HEK293 (cell line): ENCODE results near the gene CCL28.

ENCODE experiments used
- BCL6B ChIP-seq: fragments of 450-650 bp; formaldehyde crosslinking; IDR thresholded peaks from 2 replicates; pipeline ENCODE4 v1.5.1; 2017; ENCODE audit warnings: missing biosample characterization, missing genetic modification characterization
- GFI1B ChIP-seq: fragments of 450-650 bp; formaldehyde crosslinking; IDR thresholded peaks from 2 replicates; pipeline ENCODE4 v1.5.1; 2016; ENCODE audit warnings: missing biosample characterization, missing genetic modification characterization
- GLI2 ChIP-seq: fragments of 450-650 bp; formaldehyde crosslinking; IDR thresholded peaks from 2 replicates; pipeline ENCODE4; 2017; ENCODE audit warnings: missing biosample characterization, missing genetic modification characterization, low read depth, borderline replicate concordance
- MZF1 ChIP-seq: fragments of 450-650 bp; formaldehyde crosslinking; IDR thresholded peaks from 2 replicates; pipeline ENCODE4 v1.5.1; 2017; ENCODE audit warnings: missing biosample characterization, missing genetic modification characterization, borderline replicate concordance
- PBX3 ChIP-seq: sonication (generic); formaldehyde crosslinking; IDR thresholded peaks from 2 replicates; pipeline ENCODE4 v1.8.1; 2022; ENCODE audit warnings: mild to moderate bottlenecking, moderate library complexity, missing genetic modification reagents
- PRDM1 ChIP-seq: fragments of 450-650 bp; formaldehyde crosslinking; IDR thresholded peaks from 2 replicates; pipeline ENCODE4; 2016; ENCODE audit warnings: missing biosample characterization, missing genetic modification characterization
- PRDM6 ChIP-seq: fragments of 450-650 bp; formaldehyde crosslinking; IDR thresholded peaks from 2 replicates; pipeline ENCODE4 v1.5.1; 2017; ENCODE audit warnings: missing biosample characterization, missing genetic modification characterization
- SETDB1 ChIP-seq: IDR thresholded peaks from one replicate; pipeline ENCODE4 v1.6.1; 2017; ENCODE audit warnings: mild to moderate bottlenecking, low read length, moderate library complexity, mixed read lengths; ENCODE audit not compliant: insufficient read length
- SP7 ChIP-seq: fragments of 450-650 bp; formaldehyde crosslinking; IDR thresholded peaks from 2 replicates; pipeline ENCODE4 v1.5.1; 2016; ENCODE audit warnings: missing biosample characterization, missing genetic modification characterization
- TSHZ1 ChIP-seq: fragments of 450-650 bp; formaldehyde crosslinking; IDR thresholded peaks from 2 replicates; pipeline ENCODE4 v1.5.1; 2016; ENCODE audit warnings: missing biosample characterization, missing genetic modification characterization, borderline replicate concordance
- WT1 ChIP-seq: fragments of 450-650 bp; formaldehyde crosslinking; IDR thresholded peaks from 2 replicates; pipeline ENCODE4 v1.5.1; 2016; ENCODE audit warnings: missing biosample characterization, missing genetic modification characterization
- ZBTB20 ChIP-seq: fragments of 450-650 bp; formaldehyde crosslinking; IDR thresholded peaks from 2 replicates; pipeline ENCODE4 v1.5.1; 2016; ENCODE audit warnings: missing biosample characterization, missing genetic modification characterization
- ZBTB48 ChIP-seq: fragments of 450-650 bp; formaldehyde crosslinking; IDR thresholded peaks from 2 replicates; pipeline ENCODE4 v1.5.1; 2016; ENCODE audit warnings: missing biosample characterization, missing genetic modification characterization
- ZBTB8A ChIP-seq: fragments of 450-650 bp; formaldehyde crosslinking; IDR thresholded peaks from 2 replicates; pipeline ENCODE4 v1.5.1; 2016; ENCODE audit warnings: missing biosample characterization, missing genetic modification characterization
- ZNF175 ChIP-seq: fragments of 450-650 bp; formaldehyde crosslinking; IDR thresholded peaks from 2 replicates; pipeline ENCODE4 v1.5.1; 2016; ENCODE audit warnings: missing biosample characterization, missing genetic modification characterization
- ZNF274 ChIP-seq, 2 experiments: fragments of 200-500 bp in 1 of 2; fragments of 450-650 bp in 1 of 2; sonication (Bioruptor generic) in 1 of 2; formaldehyde crosslinking in 1 of 2; IDR thresholded peaks; 2 replicates each; pipeline versions ENCODE4 v1.5.1 to v1.6.1; 2014 to 2016; ENCODE audit warnings: borderline replicate concordance in 1 of 2, inconsistent platforms in 1 of 2, low read length in 1 of 2, missing biosample characterization in 1 of 2, missing genetic modification characterization in 1 of 2
- ZNF404 ChIP-seq: fragments of 450-650 bp; formaldehyde crosslinking; IDR thresholded peaks from 2 replicates; pipeline ENCODE4 v1.5.1; 2017; ENCODE audit warnings: missing biosample characterization, missing genetic modification characterization
- ZNF423 ChIP-seq: fragments of 450-650 bp; formaldehyde crosslinking; IDR thresholded peaks from 2 replicates; pipeline ENCODE4 v1.5.1; 2016; ENCODE audit warnings: missing biosample characterization, missing genetic modification characterization
- ZNF449 ChIP-seq: fragments of 450-650 bp; formaldehyde crosslinking; IDR thresholded peaks from 2 replicates; pipeline ENCODE4 v1.5.1; 2017; ENCODE audit warnings: missing biosample characterization, mild to moderate bottlenecking, missing genetic modification characterization, moderate library complexity
- ZNF548 ChIP-seq: fragments of 450-650 bp; formaldehyde crosslinking; IDR thresholded peaks from 2 replicates; pipeline ENCODE4 v1.5.1; 2016; ENCODE audit warnings: missing biosample characterization, missing genetic modification characterization
- ZNF549 ChIP-seq: fragments of 450-650 bp; IDR thresholded peaks from 2 replicates; pipeline ENCODE4 v1.5.1; 2018; ENCODE audit warnings: missing biosample characterization, missing genetic modification characterization, mild to moderate bottlenecking, inconsistent platforms, moderate library complexity
- ZNF596 ChIP-seq: fragments of 450-650 bp; IDR thresholded peaks from 2 replicates; pipeline ENCODE4 v1.5.0; 2018; ENCODE audit warnings: missing biosample characterization, mild to moderate bottlenecking, missing genetic modification characterization, moderate library complexity
- ZNF629 ChIP-seq: fragments of 450-650 bp; formaldehyde crosslinking; IDR thresholded peaks from 2 replicates; pipeline ENCODE4 v1.5.1; 2017; ENCODE audit warnings: missing biosample characterization, missing genetic modification characterization
- ZNF654 ChIP-seq: fragments of 450-650 bp; formaldehyde crosslinking; IDR thresholded peaks from 2 replicates; pipeline ENCODE4 v1.5.1; 2016; ENCODE audit warnings: low read depth, missing biosample characterization, missing genetic modification characterization
- ZNF692 ChIP-seq: fragments of 450-650 bp; formaldehyde crosslinking; IDR thresholded peaks from 2 replicates; pipeline ENCODE4 v1.5.1; 2016; ENCODE audit warnings: missing biosample characterization, missing genetic modification characterization
- ZNF768 ChIP-seq: fragments of 450-650 bp; formaldehyde crosslinking; IDR thresholded peaks from 2 replicates; pipeline ENCODE4 v1.5.1; 2018; ENCODE audit warnings: missing biosample characterization, mild to moderate bottlenecking, missing genetic modification characterization
- ZNF791 ChIP-seq: fragments of 450-650 bp; formaldehyde crosslinking; IDR thresholded peaks from 2 replicates; pipeline ENCODE4 v1.5.1; 2016; ENCODE audit warnings: missing biosample characterization, missing genetic modification characterization
- ZNF843 ChIP-seq: fragments of 450-650 bp; formaldehyde crosslinking; IDR thresholded peaks from 2 replicates; pipeline ENCODE4 v1.5.1; 2016; ENCODE audit warnings: missing biosample characterization, missing genetic modification characterization
- ZSCAN30 ChIP-seq: fragments of 450-650 bp; IDR thresholded peaks from 2 replicates; pipeline ENCODE4 v1.5.1; 2018; ENCODE audit warnings: missing biosample characterization, mild to moderate bottlenecking, missing genetic modification characterization, moderate library complexity
- ZXDB ChIP-seq: fragments of 450-650 bp; formaldehyde crosslinking; IDR thresholded peaks from 2 replicates; pipeline ENCODE4 v1.5.1; 2016; ENCODE audit warnings: missing biosample characterization, missing genetic modification characterization

Gene CCL28

GRCh38 chr5:43422143-43422542 lies 10.0 kb upstream of the CCL28 start (continued):
- TF ChIP-seq ZNF548 (no peak), ZNF791 (tag by site-specific recombination) (no peak), ZBTB20 (peak; percentile 30; the same call in 1 of the 2 replicates), PRDM6 (peak; percentile 91), SP7 (peak; percentile 99), ZNF843 (tag by site-specific recombination) (peak; percentile 65; the same call in 1 of the 2 replicates), WT1 (peak; percentile 52), MZF1 (tag by site-specific recombination) (peak; percentile 35; the same call in 1 of the 2 replicates), PRDM1 (tag by site-specific recombination) (peak; percentile 57; the same call in 1 of the 2 replicates), ZNF596 (tag by site-specific recombination) (peak; percentile 66; the same call in 1 of the 2 replicates), GLI2 (tag by site-specific recombination) (no peak), ZBTB8A (tag by site-specific recombination) (no peak), ZNF274 (IDR thresholded peaks at IDR 0.05; ENCODE audit: low read length) (no peak), ZNF274 (tag by site-specific recombination; IDR thresholded peaks at IDR 0.05; ENCODE audit: borderline replicate concordance) (no peak), GFI1B (tag by site-specific recombination) (peak; percentile 80), PBX3 (no peak), SETDB1 (no peak), ZXDB (tag by site-specific recombination) (peak; percentile 70), ZNF768 (tag by site-specific recombination) (no peak), ZNF629 (tag by site-specific recombination) (0 out of 2 replicates have a peak, but pooled peaks have one; percentile 27), ZNF175 (tag by site-specific recombination) (no peak), BCL6B (tag by site-specific recombination) (peak; percentile 15; the same call in 1 of the 2 replicates), ZNF654 (tag by site-specific recombination) (no peak), ZNF404 (tag by site-specific recombination) (no peak), ZNF423 (peak; percentile 13; the same call in 1 of the 2 replicates), ZNF692 (tag by site-specific recombination) (no peak), ZNF549 (tag by site-specific recombination) (peak; percentile 4; the same call in 1 of the 2 replicates), ZBTB48 (tag by site-specific recombination) (no peak), TSHZ1 (tag by site-specific recombination) (peak; percentile 66; the same call in 1 of the 2 replicates), ZSCAN30 (tag by site-specific recombination) (peak; percentile 85), ZNF449 (tag by site-specific recombination) (no peak)
